Stimulated activated CD4-positive, alpha-beta T cell treated with anti-CD3 and anti-CD28 coated beads, TNF-alpha, amount 100 ng/mL, for 48 hours (primary cell): ENCODE data around the gene IWS1.
"Not testable (repeated sequence)": the region's sequence is repeated elsewhere in the genome, so short reads cannot be mapped to it uniquely, and the experiment has no call there.

Source experiments
- DNase-seq, 3 donors: peaks; one replicate each; pipeline ENCODE4 v3.0.0-alpha.2; 2020; ENCODE audit warnings: low read depth in 3 of 3

The IWS1 gene

GRCh38 chr2:127454595-127455565, 71.4 kb downstream of the IWS1 start:
- DNase-seq, result no peak

- no peak for DNase-seq
Observed at GRCh38 chr2:127453392-127454171, 72.7 kb downstream of the IWS1 start.

GRCh38 chr2:127453013-127453391, 73.3 kb downstream of the IWS1 start:
- no peak for DNase-seq

- DNase-seq, result not testable (repeated sequence)
Observed at GRCh38 chr2:127452423-127452822, 73.9 kb downstream of the IWS1 start.

GRCh38 chr2:127451981-127452380, 74.3 kb downstream of the IWS1 start:
- DNase-seq, result no peak

GRCh38 chr2:127449898-127450297, 76.4 kb downstream of the IWS1 start:
- no peak for DNase-seq

GRCh38 chr2:127449414-127449813, 76.9 kb downstream of the IWS1 start:
- DNase-seq, result no peak

GRCh38 chr2:127448526-127448925, 77.8 kb downstream of the IWS1 start:
- no peak for DNase-seq

GRCh38 chr2:127439343-127439742, 86.9 kb downstream of the IWS1 start:
- DNase-seq, result no peak

GRCh38 chr2:127437781-127438726, 88.2 kb downstream of the IWS1 start:
- DNase-seq, result no peak

GRCh38 chr2:127437056-127437455, 89.2 kb downstream of the IWS1 start:
- DNase-seq, result no peak

- no peak for DNase-seq
Observed at GRCh38 chr2:127434515-127434914, 91.8 kb downstream of the IWS1 start.

GRCh38 chr2:127431408-127432023, 94.8 kb downstream of the IWS1 start:
- DNase-seq, result no peak
